Erythroblast (primary cell): Measurements from ENCODE around the gene ANG.

Source experiments
- GATA1 ChIP-seq: IDR thresholded peaks from 2 replicates; pipeline ENCODE4 v1.6.1; 2011; ENCODE audit warnings: low read depth, mild to moderate bottlenecking, control low read depth, low read length, moderate library complexity
- POLR2A ChIP-seq: IDR thresholded peaks from 2 replicates; pipeline ENCODE4 v1.6.1; 2011; ENCODE audit warnings: mild to moderate bottlenecking, low read length

DNA sequence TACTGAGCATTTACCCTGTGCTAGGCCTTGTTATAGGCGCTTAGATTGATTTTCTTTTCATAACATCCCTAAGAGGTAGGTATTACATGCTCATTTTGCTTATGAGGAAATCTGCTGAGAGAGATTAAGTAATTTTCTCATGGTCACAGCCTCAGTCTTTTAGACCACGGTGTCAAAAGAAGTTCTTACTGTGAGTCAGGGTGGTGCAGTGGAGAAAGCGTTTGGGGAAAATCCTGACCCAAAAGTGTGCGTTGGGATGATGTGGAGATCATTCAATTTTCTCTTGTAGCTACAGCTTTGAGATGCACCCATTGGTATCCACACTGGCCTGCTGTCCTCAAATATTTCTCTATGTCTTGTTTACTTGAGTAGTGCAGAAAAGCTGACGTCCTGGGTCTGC, 8.2 kb downstream of the ANG start:
- no peak for TF ChIP-seq POLR2A
- no peak for TF ChIP-seq GATA1
